Neuronal stem cell (in vitro differentiated cells): ENCODE results near the gene L1CAM.

Source experiments
- DNase-seq: peaks from one replicate; pipeline ENCODE4 v3.0.0-alpha.2; 2013; ENCODE audit warnings: low spot score
- H2AFZ ChIP-seq: one replicate; pipeline ENCODE4 v1.6.1; 2013; ENCODE audit warnings: mild to moderate bottlenecking, low read length, inconsistent platforms
- H2AK5ac ChIP-seq: 2 replicates; pipeline ENCODE4 v1.6.1; 2013; ENCODE audit warnings: low read depth, mild to moderate bottlenecking, inconsistent platforms, low read length, moderate library complexity, mixed read lengths
- H2BK120ac ChIP-seq: 2 replicates; pipeline ENCODE4 v1.6.1; 2013; ENCODE audit warnings: low read depth, mild to moderate bottlenecking, inconsistent platforms, low read length, moderate library complexity, mixed read lengths
- H2BK12ac ChIP-seq: one replicate; pipeline ENCODE4 v1.6.1; 2013; ENCODE audit warnings: low read length, inconsistent platforms
- H2BK15ac ChIP-seq: 2 replicates; pipeline ENCODE4 v1.6.1; 2013; ENCODE audit warnings: mild to moderate bottlenecking, low read length, inconsistent platforms, mixed read lengths
- H2BK5ac ChIP-seq: one replicate; pipeline ENCODE4 v1.6.1; 2013; ENCODE audit warnings: inconsistent platforms, mild to moderate bottlenecking, low read length, moderate library complexity
- H3K14ac ChIP-seq: one replicate; pipeline ENCODE4 v1.6.1; 2013; ENCODE audit warnings: low read length, inconsistent platforms
- H3K18ac ChIP-seq: 2 replicates; pipeline ENCODE4 v1.6.1; 2013; ENCODE audit warnings: low read length, inconsistent platforms
- H3K23ac ChIP-seq: 2 replicates; pipeline ENCODE4 v1.6.1; 2013; ENCODE audit warnings: low read depth, mild to moderate bottlenecking, mixed read lengths, low read length, inconsistent platforms; ENCODE audit not compliant: poor library complexity
- H3K27ac ChIP-seq: replicated peaks from 3 replicates; pipeline ENCODE4 v1.5.1; 2013; ENCODE audit warnings: low read length, inconsistent platforms
- H3K27me3 ChIP-seq, 3 experiments: 2 replicates each; pipeline ENCODE4 v1.6.1; 2013; ENCODE audit warnings: low read length in 3 of 3, mild to moderate bottlenecking in 2 of 3, inconsistent platforms in 1 of 3, low read depth in 1 of 3, mixed read lengths in 1 of 3, moderate library complexity in 1 of 3; ENCODE audit not compliant: control insufficient read depth in 3 of 3, insufficient read depth in 3 of 3
- H3K36me3 ChIP-seq, 2 donors: replicated peaks in 1 of 2; 2 replicates each; pipeline ENCODE4 v1.6.1; 2013; ENCODE audit warnings: low read length in 2 of 2; ENCODE audit not compliant: control insufficient read depth in 2 of 2, insufficient read depth in 2 of 2
- H3K4ac ChIP-seq: 2 replicates; pipeline ENCODE4 v1.6.1; 2013; ENCODE audit warnings: inconsistent platforms, mild to moderate bottlenecking, low read length, moderate library complexity
- H3K4me1 ChIP-seq, 2 donors: 1 replicate in 1 of 2; 2 replicates in 1 of 2; pipeline ENCODE4 v1.6.1; 2013; ENCODE audit warnings: low read length in 2 of 2, low read depth in 1 of 2; ENCODE audit not compliant: control insufficient read depth in 2 of 2, insufficient read depth in 1 of 2
- H3K4me2 ChIP-seq: one replicate; pipeline ENCODE4 v1.6.1; 2013; ENCODE audit warnings: mild to moderate bottlenecking, low read length, inconsistent platforms; ENCODE audit not compliant: insufficient read depth, poor library complexity, severe bottlenecking
- H3K4me3 ChIP-seq, 2 donors: 2 replicates each; pipeline ENCODE4 v1.5.1; 2013; ENCODE audit warnings: low read length in 2 of 2, mild to moderate bottlenecking in 2 of 2, inconsistent platforms in 1 of 2, moderate library complexity in 1 of 2
- H3K79me1 ChIP-seq: one replicate; pipeline ENCODE4 v1.6.1; 2013; ENCODE audit warnings: low read depth, mild to moderate bottlenecking, inconsistent platforms, low read length, moderate library complexity
- H3K9ac ChIP-seq: one replicate; pipeline ENCODE4 v1.6.1; 2013; ENCODE audit warnings: mild to moderate bottlenecking, low read depth, low read length, inconsistent platforms; ENCODE audit not compliant: poor library complexity
- H3K9me3 ChIP-seq, 2 donors: replicated peaks in 1 of 2; 2 replicates each; pipeline versions ENCODE3 to v1.6.1; 2013; ENCODE audit warnings: low read length in 2 of 2, mild to moderate bottlenecking in 2 of 2, inconsistent platforms in 1 of 2, low read depth in 1 of 2, mixed read lengths in 1 of 2, moderate library complexity in 1 of 2; ENCODE audit not compliant: control insufficient read depth in 2 of 2, insufficient read depth in 1 of 2
- H4K8ac ChIP-seq: one replicate; pipeline ENCODE4 v1.6.1; 2013; ENCODE audit warnings: low read depth, mild to moderate bottlenecking, inconsistent platforms, low read length, moderate library complexity
- H4K91ac ChIP-seq: one replicate; pipeline ENCODE4 v1.6.1; 2013; ENCODE audit warnings: low read length, low read depth, mild to moderate bottlenecking, inconsistent platforms; ENCODE audit not compliant: poor library complexity
- WGBS, 2 donors: extraction: QIAGEN DNeasy Blood & Tissue Kit; methylation state at CpG; one replicate each; pipeline ENCODE4 v1.1.7; 2013; ENCODE audit warnings: missing lambda C conversion rate in 2 of 2, mixed read lengths in 1 of 2; ENCODE audit not compliant: insufficient read length in 2 of 2, insufficient replicate concordance in 1 of 2; ENCODE audit errors: extremely low coverage in 2 of 2; 5-methylcytosine and 5-hydroxymethylcytosine counted together

L1CAM gene

GRCh38 chrX:153832728-153833127 is 53.2 kb downstream of the L1CAM start:
- no CpG with 5 or more reads among the region's 10 CpGs for WGBS, 2 donors

GRCh38 chrX:153831429-153832150 is 54.4 kb downstream of the L1CAM start:
- Histone ChIP-seq H3K9ac (no peak overlapping the region), H3K9me3 (no peaks in the 10 kb centered on the region), H2AK5ac (no peak overlapping the region), H3K4ac (no peak overlapping the region), H3K27me3 (peaks cover 0 to 17% (median 11%) of the 10 kb centered on the region in 3 experiments), H3K18ac (peak overlapping the region; percentile 57), H3K79me1 (no peaks in the 10 kb centered on the region), H2BK12ac (no peak overlapping the region), H3K14ac (no peak overlapping the region), H3K23ac (no peak overlapping the region), H3K4me1 (peaks cover 5 to 6% of the 10 kb centered on the region in 2 donors), H2BK120ac (no peak overlapping the region), H2AFZ (peak overlapping the region; percentile 68), H3K4me3 (peak overlapping the region in 1 of 2 donors; percentile 68), H2BK15ac (no peak overlapping the region), H4K91ac (no peak overlapping the region), H4K8ac (no peak overlapping the region), H2BK5ac (no peak overlapping the region), H3K4me2 (peak overlapping the region; percentile 52), H3K36me3 (peaks cover 0 to 9% of the 10 kb centered on the region in 2 donors), H3K27ac (no peak overlapping the region)
- no peak for DNase-seq
- WGBS, 2 donors: no CpG with 5 or more reads among the region's 23 CpGs

More at GRCh38 chrX:153832728-153833127, 53.2 kb downstream of the L1CAM start:
- DNase-seq: no peak
- Histone ChIP-seq H3K4me3 (no peak overlapping the region), H3K4ac (no peak overlapping the region), H3K18ac (no peak overlapping the region), H3K4me2 (no peak overlapping the region), H3K14ac (no peak overlapping the region), H3K9me3 (no peaks in the 10 kb centered on the region), H3K79me1 (no peaks in the 10 kb centered on the region), H4K8ac (no peak overlapping the region), H3K27me3 (peaks cover 0 to 17% (median 8%) of the 10 kb centered on the region in 3 experiments), H3K4me1 (peaks cover 5 to 6% of the 10 kb centered on the region in 2 donors), H3K27ac (no peak overlapping the region), H3K23ac (no peak overlapping the region), H2AFZ (no peak overlapping the region), H2AK5ac (no peak overlapping the region), H3K36me3 (peaks cover 0 to 5% of the 10 kb centered on the region in 2 donors), H2BK12ac (no peak overlapping the region), H4K91ac (no peak overlapping the region), H2BK120ac (no peak overlapping the region), H2BK5ac (no peak overlapping the region), H2BK15ac (no peak overlapping the region), H3K9ac (no peak overlapping the region)

- H3K4ac ChIP-seq: no peak overlapping the region
- H2AK5ac ChIP-seq: no peak overlapping the region
- H3K4me1 ChIP-seq: peaks cover 5 to 6% of the 10 kb centered on the region in 2 donors
- no peak overlapping the region for H3K27ac ChIP-seq
- no peak overlapping the region for H3K23ac ChIP-seq
- H3K36me3 ChIP-seq: peaks cover 0 to 9% of the 10 kb centered on the region in 2 donors
- no CpG with 5 or more reads among the region's 102 CpGs for WGBS, 2 donors
- H3K14ac ChIP-seq: no peak overlapping the region
- DNase-seq: no peak
- H2BK5ac ChIP-seq: no peak overlapping the region
- H2BK120ac ChIP-seq: no peak overlapping the region
- peak overlapping the region; percentile 83 for H3K4me2 ChIP-seq
- H3K27me3 ChIP-seq: peaks cover 0 to 17% (median 11%) of the 10 kb centered on the region in 3 experiments
- H3K18ac ChIP-seq: peak overlapping the region; percentile 19
- no peaks in the 10 kb centered on the region for H3K9me3 ChIP-seq
- H3K79me1 ChIP-seq: no peaks in the 10 kb centered on the region
- peak overlapping the region; percentile 68 for H2AFZ ChIP-seq
- no peak overlapping the region for H2BK15ac ChIP-seq
- no peak overlapping the region for H4K8ac ChIP-seq
- H3K9ac ChIP-seq: no peak overlapping the region
- H4K91ac ChIP-seq: no peak overlapping the region
- H2BK12ac ChIP-seq: no peak overlapping the region
- H3K4me3 ChIP-seq: peak overlapping the region; percentile 68 to 84
Observed at GRCh38 chrX:153830640-153831428, 55.1 kb downstream of the L1CAM start.
